Ishikawa (cell line): ENCODE data around the gene ZNF669.
A peak's percentile ranks its signal among the peaks of the same experiment; 100 is the strongest.

Source experiments
- CEBPB ChIP-seq: IDR thresholded peaks from 2 replicates; pipeline ENCODE4 v1.6.1; 2012
- CREB1 ChIP-seq: IDR thresholded peaks from 2 replicates; pipeline ENCODE4 v1.6.1; 2012; ENCODE audit warnings: low read depth
- EGR1 ChIP-seq: IDR thresholded peaks from 2 replicates; pipeline ENCODE4 v1.6.1; 2012
- EP300 ChIP-seq: IDR thresholded peaks from 2 replicates; pipeline ENCODE4 v1.6.1; 2012; ENCODE audit warnings: borderline replicate concordance
- FOXM1 ChIP-seq: IDR thresholded peaks from 2 replicates; pipeline ENCODE4 v1.6.1; 2012; ENCODE audit warnings: low read depth, borderline replicate concordance
- NFIC ChIP-seq: IDR thresholded peaks from 2 replicates; pipeline ENCODE4 v1.6.1; 2012
- RAD21 ChIP-seq: IDR thresholded peaks from 2 replicates; pipeline ENCODE4 v1.6.1; 2012; ENCODE audit warnings: low read depth
- TAF1 ChIP-seq: IDR thresholded peaks from 2 replicates; pipeline ENCODE4 v1.6.1; 2012; ENCODE audit warnings: low read depth, mild to moderate bottlenecking
- TCF12 ChIP-seq: IDR thresholded peaks from 2 replicates; pipeline ENCODE4 v1.6.1; 2012; ENCODE audit warnings: low read depth
- TEAD4 ChIP-seq: IDR thresholded peaks from 2 replicates; pipeline ENCODE4 v1.6.1; 2012
- YY1 ChIP-seq: IDR thresholded peaks from 2 replicates; pipeline ENCODE4 v1.6.1; 2012; ENCODE audit warnings: low read depth
- ZBTB7A ChIP-seq: IDR thresholded peaks from 2 replicates; pipeline ENCODE4 v1.6.1; 2012; ENCODE audit warnings: low read depth
- TF ChIP-seq, protein P1 (sequence below): IDR thresholded peaks from 2 replicates; pipeline ENCODE4 v1.6.1; 2012
- TF ChIP-seq, protein P2 (sequence below): IDR thresholded peaks from 2 replicates; pipeline ENCODE4 v1.6.1; 2012; ENCODE audit warnings: low read depth, mild to moderate bottlenecking
- TF ChIP-seq, protein P3 (sequence below): IDR thresholded peaks from 2 replicates; pipeline ENCODE4 v1.6.1; 2012

The ZNF669 gene

DNA sequence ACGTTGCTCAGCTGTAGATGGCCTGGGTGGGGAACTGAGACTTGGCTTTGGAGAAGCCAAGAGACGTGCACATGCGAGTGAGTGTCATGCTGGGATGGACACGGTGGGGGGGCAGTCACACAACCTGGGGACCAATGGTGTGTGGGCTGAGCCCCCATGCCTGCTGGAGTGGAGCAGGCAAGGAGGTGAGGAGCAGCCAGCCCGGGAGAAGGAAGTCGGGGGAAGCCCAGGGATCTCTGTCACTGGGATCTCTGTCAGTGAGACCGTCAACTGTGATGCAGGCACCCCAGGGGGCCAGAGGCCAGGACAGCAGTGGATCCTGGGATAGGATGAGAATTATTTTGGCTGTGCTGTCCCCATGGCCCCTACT, 11.0 kb upstream of the ZNF669 start:
- TF ChIP-seq TAF1, result no peak
- TF ChIP-seq CEBPB, result no peak
- no peak for TF ChIP-seq CREB1
- TF ChIP-seq FOXM1, result no peak
- TF ChIP-seq NFIC, result no peak
- TF ChIP-seq, protein P1, sequence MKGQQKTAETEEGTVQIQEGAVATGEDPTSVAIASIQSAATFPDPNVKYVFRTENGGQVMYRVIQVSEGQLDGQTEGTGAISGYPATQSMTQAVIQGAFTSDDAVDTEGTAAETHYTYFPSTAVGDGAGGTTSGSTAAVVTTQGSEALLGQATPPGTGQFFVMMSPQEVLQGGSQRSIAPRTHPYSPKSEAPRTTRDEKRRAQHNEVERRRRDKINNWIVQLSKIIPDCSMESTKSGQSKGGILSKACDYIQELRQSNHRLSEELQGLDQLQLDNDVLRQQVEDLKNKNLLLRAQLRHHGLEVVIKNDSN, result no peak
- TF ChIP-seq ZBTB7A, result no peak
- no peak for TF ChIP-seq TEAD4

DNA sequence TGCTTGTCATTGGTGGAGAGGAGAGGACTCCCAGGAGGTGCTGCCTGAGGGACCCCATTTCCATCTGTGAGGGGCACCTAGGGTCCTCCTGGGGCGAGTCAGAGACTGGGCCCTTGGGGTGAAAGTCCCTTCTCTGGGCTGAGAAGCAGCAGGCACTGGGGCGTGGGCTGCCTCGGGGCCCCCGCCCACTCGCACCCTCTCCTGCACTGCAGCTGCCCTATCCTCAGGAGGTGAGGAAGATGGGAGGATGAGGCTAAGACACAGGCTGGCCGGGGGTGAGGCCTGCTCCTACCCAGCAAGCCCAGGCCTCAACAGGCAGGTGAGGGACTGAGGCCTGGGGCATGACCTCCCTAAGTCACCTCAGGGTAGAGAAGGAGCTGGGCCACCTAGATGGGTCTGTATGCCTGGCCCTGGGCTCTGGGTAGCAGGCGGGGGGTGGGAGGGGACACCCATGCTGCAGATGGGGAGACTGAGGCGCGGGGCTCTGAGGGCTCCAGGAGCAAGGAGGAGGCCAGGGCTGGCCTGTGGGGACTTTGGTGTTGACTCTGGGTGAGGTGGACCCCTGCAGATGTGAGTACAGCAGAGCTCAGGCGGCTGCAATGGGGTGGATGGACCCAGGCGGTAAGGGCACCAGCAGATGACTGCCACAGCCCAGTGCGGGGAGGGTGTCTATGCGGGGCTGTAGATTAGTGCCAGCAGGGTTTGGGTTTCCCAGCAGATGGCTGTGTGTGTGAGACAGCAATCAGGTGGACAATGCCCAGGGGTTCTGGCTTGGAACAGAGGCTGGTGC, 10.4 kb upstream of the ZNF669 start:
- TF ChIP-seq EP300 (no peak), NFIC (no peak), ZBTB7A (no peak), YY1 (no peak), EGR1 (no peak), CEBPB (no peak), FOXM1 (no peak)
- TF ChIP-seq, protein P1, result no peak
- TF ChIP-seq, protein P2, sequence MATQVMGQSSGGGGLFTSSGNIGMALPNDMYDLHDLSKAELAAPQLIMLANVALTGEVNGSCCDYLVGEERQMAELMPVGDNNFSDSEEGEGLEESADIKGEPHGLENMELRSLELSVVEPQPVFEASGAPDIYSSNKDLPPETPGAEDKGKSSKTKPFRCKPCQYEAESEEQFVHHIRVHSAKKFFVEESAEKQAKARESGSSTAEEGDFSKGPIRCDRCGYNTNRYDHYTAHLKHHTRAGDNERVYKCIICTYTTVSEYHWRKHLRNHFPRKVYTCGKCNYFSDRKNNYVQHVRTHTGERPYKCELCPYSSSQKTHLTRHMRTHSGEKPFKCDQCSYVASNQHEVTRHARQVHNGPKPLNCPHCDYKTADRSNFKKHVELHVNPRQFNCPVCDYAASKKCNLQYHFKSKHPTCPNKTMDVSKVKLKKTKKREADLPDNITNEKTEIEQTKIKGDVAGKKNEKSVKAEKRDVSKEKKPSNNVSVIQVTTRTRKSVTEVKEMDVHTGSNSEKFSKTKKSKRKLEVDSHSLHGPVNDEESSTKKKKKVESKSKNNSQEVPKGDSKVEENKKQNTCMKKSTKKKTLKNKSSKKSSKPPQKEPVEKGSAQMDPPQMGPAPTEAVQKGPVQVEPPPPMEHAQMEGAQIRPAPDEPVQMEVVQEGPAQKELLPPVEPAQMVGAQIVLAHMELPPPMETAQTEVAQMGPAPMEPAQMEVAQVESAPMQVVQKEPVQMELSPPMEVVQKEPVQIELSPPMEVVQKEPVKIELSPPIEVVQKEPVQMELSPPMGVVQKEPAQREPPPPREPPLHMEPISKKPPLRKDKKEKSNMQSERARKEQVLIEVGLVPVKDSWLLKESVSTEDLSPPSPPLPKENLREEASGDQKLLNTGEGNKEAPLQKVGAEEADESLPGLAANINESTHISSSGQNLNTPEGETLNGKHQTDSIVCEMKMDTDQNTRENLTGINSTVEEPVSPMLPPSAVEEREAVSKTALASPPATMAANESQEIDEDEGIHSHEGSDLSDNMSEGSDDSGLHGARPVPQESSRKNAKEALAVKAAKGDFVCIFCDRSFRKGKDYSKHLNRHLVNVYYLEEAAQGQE, result no peak

DNA sequence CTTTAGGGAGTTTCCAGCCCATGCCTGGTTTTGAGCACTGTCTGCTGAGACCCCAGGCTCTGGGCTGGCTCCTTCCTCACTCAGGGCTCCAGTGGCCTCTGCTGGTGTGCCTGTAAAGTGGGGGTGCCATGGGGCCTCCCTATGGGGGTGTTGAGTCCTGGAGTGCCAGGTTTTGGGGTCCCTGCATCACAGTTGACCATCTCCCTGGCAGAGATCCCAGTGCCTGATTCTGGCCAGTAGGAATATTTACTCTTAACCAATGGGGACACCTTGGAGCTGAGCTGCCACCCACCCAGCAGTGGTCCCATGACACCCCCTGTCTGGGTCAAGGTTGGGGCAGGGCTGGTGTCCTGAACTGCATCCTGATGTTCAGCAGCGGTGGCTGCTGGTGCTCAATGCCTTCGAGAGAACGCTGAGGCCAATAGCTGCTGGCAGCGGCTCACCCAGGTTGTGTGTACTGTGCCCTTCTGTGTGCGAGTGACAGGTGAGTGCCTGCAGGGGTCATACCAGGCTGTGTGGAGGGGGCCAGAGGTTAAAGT, 9.6 kb upstream of the ZNF669 start:
- no peak for TF ChIP-seq YY1
- TF ChIP-seq CREB1, result no peak
- TF ChIP-seq EP300, result no peak
- TF ChIP-seq TAF1, result no peak

DNA sequence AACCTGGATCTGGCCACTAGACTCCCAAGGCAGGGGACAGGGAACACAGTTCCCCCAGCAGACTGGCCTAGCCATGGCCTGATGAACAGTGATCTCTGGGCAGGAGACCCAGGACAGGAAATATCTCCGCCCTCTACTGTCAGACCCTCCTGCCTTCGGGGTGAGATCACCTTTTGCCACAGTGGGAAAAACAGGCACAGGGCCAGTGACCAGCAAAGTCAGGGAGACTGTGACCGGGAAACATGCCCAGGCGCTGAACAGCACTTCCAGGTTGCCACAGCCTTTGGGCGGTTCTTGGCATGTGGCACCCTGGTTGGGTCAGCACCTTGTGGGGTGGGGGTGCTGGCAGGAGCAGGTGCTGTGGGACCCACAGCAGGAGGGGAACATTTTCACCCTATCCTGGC, 8.9 kb upstream of the ZNF669 start:
- peak; percentile 83 for TF ChIP-seq NFIC
- TF ChIP-seq, protein P2, result no peak
- TF ChIP-seq, protein P3, sequence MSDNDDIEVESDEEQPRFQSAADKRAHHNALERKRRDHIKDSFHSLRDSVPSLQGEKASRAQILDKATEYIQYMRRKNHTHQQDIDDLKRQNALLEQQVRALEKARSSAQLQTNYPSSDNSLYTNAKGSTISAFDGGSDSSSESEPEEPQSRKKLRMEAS, result 0 out of 2 replicates have a peak, but pooled peaks have one; percentile 33
- TF ChIP-seq CREB1, result no peak
- TF ChIP-seq FOXM1, result no peak
- no peak for TF ChIP-seq EGR1
- peak; percentile 66; the same call in 1 of the 2 replicates for TF ChIP-seq ZBTB7A
- TF ChIP-seq TEAD4, result peak; percentile 28; the same call in 1 of the 2 replicates
- TF ChIP-seq EP300, result no peak; the same call in 1 of the 2 replicates

DNA sequence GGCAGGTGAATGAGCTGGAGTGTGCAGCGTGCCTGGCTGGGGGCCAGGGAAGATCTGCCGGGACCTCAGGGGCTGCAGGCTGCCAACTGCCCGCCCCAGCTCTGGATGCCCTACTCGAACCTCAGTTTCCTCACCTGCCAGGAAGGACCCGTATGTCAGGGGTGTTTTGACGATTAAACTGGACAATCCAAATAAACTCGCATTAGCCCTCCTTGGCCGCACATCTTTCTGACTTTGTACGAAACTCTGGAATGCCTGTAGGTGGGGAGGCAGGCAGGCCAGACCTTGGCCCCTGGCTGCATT, 8.3 kb upstream of the ZNF669 start:
- TF ChIP-seq, protein P3, result no peak
- TF ChIP-seq RAD21, result no peak
- TF ChIP-seq TCF12, result 0 out of 2 replicates have a peak, but pooled peaks have one; percentile 11
- TF ChIP-seq NFIC, result peak; percentile 78
- TF ChIP-seq, protein P2, result 0 out of 2 replicates have a peak, but pooled peaks have one; percentile 26
